ENCODE measurements around the gene PBXIP1. TPM values are rescaled to one million over a fixed set of nuclear protein-coding genes. Genes with fewer than 3 reads are reported as not detected.

Gene PBXIP1
- total and polyA plus RNA-seq, 2 of the 13 experiments (the other 11 are each of a cell fraction or from before 2014, with no cell fraction given): 16.3 to 31.9 TPM

- no peak for TF ChIP-seq GRHL1 (CRISPR knock-in tag; conservative IDR thresholded peaks at IDR 0.05)
- no peak for TF ChIP-seq MEF2D (CRISPR knock-in tag; IDR thresholded peaks at IDR 0.05)
- TF ChIP-seq JUN (CRISPR knock-in tag; IDR thresholded peaks at IDR 0.05): no peak
- TF ChIP-seq SP1 (IDR thresholded peaks at IDR 0.05): no peak; the same call in 1 of the 2 replicates
- peak; percentile 87 for TF ChIP-seq SP1 (CRISPR knock-in tag; IDR thresholded peaks at IDR 0.05)
- no peak for TF ChIP-seq KDM2A (CRISPR knock-in tag; IDR thresholded peaks at IDR 0.05; ENCODE audit: borderline replicate concordance, low read depth)
- TF ChIP-seq BORCS8-MEF2B (CRISPR knock-in tag; IDR thresholded peaks at IDR 0.05): no peak
- no peak for TF ChIP-seq GTF3A (CRISPR knock-in tag; conservative IDR thresholded peaks at IDR 0.05)
- TF ChIP-seq ZSCAN25 (CRISPR knock-in tag; IDR thresholded peaks at IDR 0.05): no peak
- TF ChIP-seq ZNF225 (CRISPR knock-in tag; IDR thresholded peaks at IDR 0.05): no peak
- TF ChIP-seq SALL2 (CRISPR knock-in tag; IDR thresholded peaks at IDR 0.05): no peak
- TF ChIP-seq LBX2 (CRISPR knock-in tag; IDR thresholded peaks at IDR 0.05; ENCODE audit: borderline replicate concordance): 0 out of 2 replicates have a peak, but pooled peaks have one; percentile 21
- TF ChIP-seq ARID4A (CRISPR knock-in tag; IDR thresholded peaks at IDR 0.05; ENCODE audit: borderline replicate concordance): no peak
- TF ChIP-seq, protein P1, sequence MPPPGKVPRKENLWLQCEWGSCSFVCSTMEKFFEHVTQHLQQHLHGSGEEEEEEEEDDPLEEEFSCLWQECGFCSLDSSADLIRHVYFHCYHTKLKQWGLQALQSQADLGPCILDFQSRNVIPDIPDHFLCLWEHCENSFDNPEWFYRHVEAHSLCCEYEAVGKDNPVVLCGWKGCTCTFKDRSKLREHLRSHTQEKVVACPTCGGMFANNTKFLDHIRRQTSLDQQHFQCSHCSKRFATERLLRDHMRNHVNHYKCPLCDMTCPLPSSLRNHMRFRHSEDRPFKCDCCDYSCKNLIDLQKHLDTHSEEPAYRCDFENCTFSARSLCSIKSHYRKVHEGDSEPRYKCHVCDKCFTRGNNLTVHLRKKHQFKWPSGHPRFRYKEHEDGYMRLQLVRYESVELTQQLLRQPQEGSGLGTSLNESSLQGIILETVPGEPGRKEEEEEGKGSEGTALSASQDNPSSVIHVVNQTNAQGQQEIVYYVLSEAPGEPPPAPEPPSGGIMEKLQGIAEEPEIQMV (CRISPR knock-in tag; IDR thresholded peaks at IDR 0.05; ENCODE audit: low read depth): no peak
- TF ChIP-seq EED (CRISPR knock-in tag; IDR thresholded peaks at IDR 0.05): no peak
- no peak for TF ChIP-seq NFIB (CRISPR knock-in tag; IDR thresholded peaks at IDR 0.05; ENCODE audit: borderline replicate concordance)
- TF ChIP-seq HNRNPLL (IDR thresholded peaks at IDR 0.05; ENCODE audit: low read depth, low read length, poor library complexity, severe bottlenecking): peak; percentile 58
- TF ChIP-seq ZSCAN29 (CRISPR knock-in tag; conservative IDR thresholded peaks at IDR 0.05): no peak
- TF ChIP-seq NFE2L2 (IDR thresholded peaks at IDR 0.05; ENCODE audit: low read length): no peak
- no peak for TF ChIP-seq SNRNP70 (IDR thresholded peaks at IDR 0.05; ENCODE audit: low read depth, low read length)
- no peak for TF ChIP-seq ATF7 (IDR thresholded peaks at IDR 0.05)
- TF ChIP-seq ATF7 (CRISPR knock-in tag; IDR thresholded peaks at IDR 0.05): no peak
- TF ChIP-seq ZNF136 (CRISPR knock-in tag; IDR thresholded peaks at IDR 0.05; ENCODE audit: low read depth): no peak
- TF ChIP-seq IKZF1 (IDR thresholded peaks at IDR 0.05): no peak
Measured at GRCh38 chr1:155001675-155002463, 46.0 kb upstream of the PBXIP1 start (continued).
